AG08395 (cell line): ENCODE results near the gene RBM20.
"Not testable (repeated sequence)": the region's sequence is repeated elsewhere in the genome, so short reads cannot be mapped to it uniquely, and the experiment has no call there.

ENCODE experiments used
- DNase-seq: peaks from one replicate; pipeline ENCODE4 v3.0.0; 2012; ENCODE audit warnings: mixed read lengths, low spot score

Gene RBM20

GRCh38 chr10:110765513-110766319 lies 121.6 kb downstream of the RBM20 start:
- no peak for DNase-seq

- not testable (repeated sequence) for DNase-seq
These were observed 123.5 kb downstream of the RBM20 start for GRCh38 chr10:110767601-110768000.

GRCh38 chr10:110770243-110770642 lies 126.1 kb downstream of the RBM20 start:
- no peak for DNase-seq

- DNase-seq, result no peak
These were observed 127.3 kb downstream of the RBM20 start for GRCh38 chr10:110771486-110771885.

GRCh38 chr10:110771991-110772390 lies 127.9 kb downstream of the RBM20 start:
- DNase-seq, result no peak

GRCh38 chr10:110772454-110773025 lies 128.4 kb downstream of the RBM20 start:
- DNase-seq, result no peak

GRCh38 chr10:110773693-110774068 lies 129.5 kb downstream of the RBM20 start:
- DNase-seq, result no peak

GRCh38 chr10:110774069-110775019 lies 130.2 kb downstream of the RBM20 start:
- DNase-seq, result peak; percentile 91

GRCh38 chr10:110775020-110775375 lies 130.9 kb downstream of the RBM20 start:
- no peak for DNase-seq

- no peak for DNase-seq
These were observed 131.3 kb downstream of the RBM20 start for GRCh38 chr10:110775406-110775805.

- no peak for DNase-seq
These were observed 132.9 kb downstream of the RBM20 start for GRCh38 chr10:110777017-110777416.

GRCh38 chr10:110777661-110778060 lies 133.5 kb downstream of the RBM20 start:
- DNase-seq, result no peak

GRCh38 chr10:110778211-110778610 lies 134.1 kb downstream of the RBM20 start:
- no peak for DNase-seq

- DNase-seq, result no peak
These were observed 135.4 kb downstream of the RBM20 start for GRCh38 chr10:110779489-110779888.

- no peak for DNase-seq
These were observed 136.6 kb downstream of the RBM20 start for GRCh38 chr10:110780704-110781103.

- no peak for DNase-seq
These were observed 137.0 kb downstream of the RBM20 start for GRCh38 chr10:110781139-110781538.

- DNase-seq, result no peak
These were observed 138.5 kb downstream of the RBM20 start for GRCh38 chr10:110782616-110783015.

- DNase-seq, result no peak
These were observed 139.5 kb downstream of the RBM20 start for GRCh38 chr10:110783509-110784107.

GRCh38 chr10:110784198-110784597 lies 140.1 kb downstream of the RBM20 start:
- no peak for DNase-seq

GRCh38 chr10:110786172-110786571 lies 142.0 kb downstream of the RBM20 start:
- DNase-seq, result no peak

- no peak for DNase-seq
These were observed 144.7 kb downstream of the RBM20 start for GRCh38 chr10:110788620-110789385.
